Measurements from ENCODE around the gene TOE1.
A peak's percentile ranks its signal among the peaks of the same experiment; 100 is the strongest.

Gene TOE1

DNA sequence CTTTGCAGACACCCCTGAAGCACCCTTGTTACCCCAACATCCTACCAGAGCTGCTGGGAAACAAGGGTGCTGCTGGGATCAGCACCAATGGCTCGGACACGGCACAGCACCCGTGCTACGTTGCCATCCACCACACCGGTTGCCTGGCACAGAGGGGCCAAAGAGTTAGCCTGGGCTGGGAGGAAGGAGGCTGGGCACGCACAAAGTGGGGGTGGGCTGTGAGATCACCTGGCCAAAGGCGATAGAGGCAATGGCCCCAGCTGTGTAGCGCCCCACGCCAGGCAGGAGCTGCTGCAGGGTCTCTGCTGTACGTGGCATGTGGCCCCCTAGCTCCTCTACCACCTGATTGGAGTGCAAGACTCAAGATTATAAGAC is 7.6 kb upstream of the TOE1 start:
- H3K4me3 ChIP-seq (ENCODE audit: low read depth, low read length) = no peak overlapping the region
- TF ChIP-seq, protein P1, sequence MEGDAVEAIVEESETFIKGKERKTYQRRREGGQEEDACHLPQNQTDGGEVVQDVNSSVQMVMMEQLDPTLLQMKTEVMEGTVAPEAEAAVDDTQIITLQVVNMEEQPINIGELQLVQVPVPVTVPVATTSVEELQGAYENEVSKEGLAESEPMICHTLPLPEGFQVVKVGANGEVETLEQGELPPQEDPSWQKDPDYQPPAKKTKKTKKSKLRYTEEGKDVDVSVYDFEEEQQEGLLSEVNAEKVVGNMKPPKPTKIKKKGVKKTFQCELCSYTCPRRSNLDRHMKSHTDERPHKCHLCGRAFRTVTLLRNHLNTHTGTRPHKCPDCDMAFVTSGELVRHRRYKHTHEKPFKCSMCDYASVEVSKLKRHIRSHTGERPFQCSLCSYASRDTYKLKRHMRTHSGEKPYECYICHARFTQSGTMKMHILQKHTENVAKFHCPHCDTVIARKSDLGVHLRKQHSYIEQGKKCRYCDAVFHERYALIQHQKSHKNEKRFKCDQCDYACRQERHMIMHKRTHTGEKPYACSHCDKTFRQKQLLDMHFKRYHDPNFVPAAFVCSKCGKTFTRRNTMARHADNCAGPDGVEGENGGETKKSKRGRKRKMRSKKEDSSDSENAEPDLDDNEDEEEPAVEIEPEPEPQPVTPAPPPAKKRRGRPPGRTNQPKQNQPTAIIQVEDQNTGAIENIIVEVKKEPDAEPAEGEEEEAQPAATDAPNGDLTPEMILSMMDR (IDR thresholded peaks at IDR 0.05; ENCODE audit: low read depth, low read length) = no peak
- in situ Hi-C loops (cut with HindIII; ENCODE audit: low sequenced_read_pairs) = no loop called here
- DNase-seq (ENCODE audit: low read depth, low spot score) = no peak

DNA sequence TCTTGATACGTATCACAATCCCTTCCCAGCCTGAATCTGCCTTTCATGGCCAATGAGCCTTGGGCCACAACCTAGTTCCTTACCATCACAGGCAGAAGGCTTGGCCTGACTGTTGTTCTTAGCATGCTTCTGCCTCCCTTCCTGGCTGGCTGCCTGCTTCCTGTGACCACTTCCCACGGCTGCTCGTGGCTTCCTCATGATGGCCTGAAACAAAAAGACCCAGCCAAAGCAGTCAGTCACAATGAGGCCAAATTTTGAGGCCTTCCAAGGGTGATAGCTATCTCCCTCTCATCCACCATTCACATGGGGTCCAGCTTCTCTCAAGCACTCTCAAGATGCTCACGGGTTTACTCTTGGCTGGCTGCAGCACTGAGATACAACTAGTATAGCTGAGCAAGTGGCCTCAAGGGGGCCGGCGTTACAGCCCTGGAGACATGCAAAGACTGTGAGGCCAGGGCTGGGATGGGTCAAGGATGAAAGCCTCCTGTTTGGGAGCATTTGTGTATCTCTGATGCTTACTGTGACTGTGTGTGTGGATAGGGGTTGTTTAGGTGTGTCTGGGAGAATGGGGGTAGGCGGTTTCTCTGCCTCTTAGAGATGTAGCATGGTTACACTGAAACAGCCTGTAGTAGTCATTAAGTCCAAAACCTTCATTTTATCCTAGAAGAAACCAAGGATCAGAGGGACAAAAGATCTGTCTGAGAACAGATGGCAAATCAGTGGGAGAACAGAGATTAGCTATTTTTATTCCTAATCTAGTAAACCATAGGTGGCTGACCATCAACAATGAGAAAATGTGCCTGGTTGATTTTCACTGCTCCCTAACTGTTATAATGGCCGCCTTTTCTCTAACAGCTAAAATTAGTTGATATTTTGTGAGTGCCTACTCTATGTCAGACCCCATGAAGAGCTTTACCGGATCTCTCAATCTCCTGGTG is 5.4 kb upstream of the TOE1 start:
- in situ Hi-C loops (cut with HindIII; ENCODE audit: low sequenced_read_pairs) = no loop called here
- no peak overlapping the region for H3K4me3 ChIP-seq (ENCODE audit: low read depth, low read length)
- TF ChIP-seq, protein P1 (IDR thresholded peaks at IDR 0.05; ENCODE audit: low read depth, low read length) = no peak
- DNase-seq (ENCODE audit: low read depth, low spot score) = no peak

DNA sequence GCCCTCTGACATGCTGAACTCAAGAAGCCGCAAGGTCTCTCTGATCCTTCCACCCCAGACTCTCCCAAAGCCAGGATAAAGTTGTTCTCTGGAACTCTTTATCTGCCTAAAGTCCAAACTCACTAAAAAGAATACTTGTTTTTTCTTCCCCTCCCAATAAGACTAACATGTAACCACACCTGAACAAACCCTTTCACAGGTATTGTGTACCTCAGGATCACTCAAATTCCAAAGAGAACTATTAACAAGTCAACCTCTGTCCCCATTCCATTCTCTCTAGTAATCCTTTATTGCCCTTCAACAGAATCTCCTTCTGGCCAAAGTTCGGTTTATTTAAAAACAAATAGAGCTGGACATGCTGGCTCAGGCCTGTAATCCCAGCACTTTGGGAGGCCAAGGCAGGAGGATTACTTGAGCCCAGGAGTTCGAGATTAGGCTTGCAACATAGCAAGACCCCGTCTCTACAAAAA is 4.1 kb upstream of the TOE1 start:
- TF ChIP-seq, protein P1 (IDR thresholded peaks at IDR 0.05; ENCODE audit: low read depth, low read length) = no peak
- H3K4me3 ChIP-seq (ENCODE audit: low read depth, low read length) = no peak overlapping the region
- DNase-seq (ENCODE audit: low read depth, low spot score) = no peak
- in situ Hi-C loops (cut with HindIII; ENCODE audit: low sequenced_read_pairs) = no loop called here

DNA sequence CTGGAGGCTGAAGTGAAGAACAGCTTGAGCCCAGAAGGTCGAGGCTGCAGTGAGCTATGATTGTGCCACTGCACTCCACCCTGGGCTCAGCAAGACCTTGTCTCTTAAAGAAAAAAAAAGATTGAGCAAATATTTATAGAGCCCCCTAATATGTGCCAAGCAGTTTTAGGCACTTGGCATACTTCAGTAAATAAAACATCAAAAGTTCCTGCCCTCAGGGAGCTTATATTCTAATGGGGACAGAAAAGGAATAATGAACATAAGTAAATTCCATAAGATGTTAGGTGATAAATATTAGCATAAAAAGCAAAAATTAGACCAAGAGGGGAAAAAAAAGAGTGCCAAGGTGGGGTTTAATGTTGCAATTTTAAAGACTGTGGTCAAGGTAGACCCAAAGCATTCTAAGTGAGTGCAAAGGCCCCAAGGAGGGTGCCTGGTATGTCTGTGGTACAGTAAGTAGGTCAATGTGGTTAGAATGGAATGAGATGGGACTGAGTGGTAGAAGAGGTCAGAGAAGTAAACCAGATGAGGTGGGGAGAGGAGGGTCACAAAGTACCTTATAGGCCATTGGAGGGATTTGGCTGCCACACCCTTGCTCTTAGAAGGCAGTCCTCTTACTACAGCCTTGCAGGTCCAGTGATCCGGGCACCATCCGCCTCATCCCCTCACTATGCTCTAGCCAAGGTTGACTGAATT is 2.2 kb upstream of the TOE1 start:
- TF ChIP-seq, protein P1 (IDR thresholded peaks at IDR 0.05; ENCODE audit: low read depth, low read length) = no peak
- no peak for DNase-seq (ENCODE audit: low read depth, low spot score)
- no peak overlapping the region for H3K4me3 ChIP-seq (ENCODE audit: low read depth, low read length)
- in situ Hi-C loops (cut with HindIII; ENCODE audit: low sequenced_read_pairs) = no loop called here

DNA sequence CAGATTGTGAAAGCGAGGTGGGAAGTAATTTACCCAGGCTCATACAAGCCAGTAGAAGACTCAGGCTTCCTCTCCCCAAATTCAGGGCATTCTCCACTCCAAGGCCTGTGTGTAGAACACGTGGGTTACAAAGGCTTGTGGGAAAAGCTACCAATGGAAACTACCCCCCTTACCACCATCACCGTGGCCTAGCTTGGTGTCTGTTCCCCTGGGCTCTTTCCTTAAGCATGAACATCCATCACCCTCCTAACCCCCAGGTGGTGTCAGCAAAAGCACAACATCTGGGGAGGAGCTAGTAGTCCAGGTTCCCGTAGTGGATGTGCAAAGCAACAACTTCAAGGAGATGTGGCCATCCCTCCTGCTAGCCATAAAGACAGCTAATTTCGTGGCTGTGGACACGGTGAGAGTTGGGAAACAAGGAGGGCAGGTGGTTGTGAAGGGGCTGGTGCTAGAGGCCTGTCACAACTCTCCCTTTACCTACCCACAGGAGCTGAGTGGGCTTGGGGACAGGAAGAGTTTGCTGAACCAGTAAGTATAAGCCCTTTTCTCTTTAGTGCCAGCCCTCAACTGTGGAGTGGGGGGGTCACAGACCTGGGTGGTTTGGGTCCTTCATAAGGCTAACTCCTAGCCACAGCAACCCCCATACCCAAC is 971 bp downstream of the TOE1 start:
- no peak for DNase-seq (ENCODE audit: low read depth, low spot score)
- in situ Hi-C loops (cut with HindIII; ENCODE audit: low sequenced_read_pairs) = no loop called here
- H3K4me3 ChIP-seq (ENCODE audit: low read depth, low read length) = peak overlapping the region; percentile 89
- TF ChIP-seq, protein P1 (IDR thresholded peaks at IDR 0.05; ENCODE audit: low read depth, low read length) = no peak

DNA sequence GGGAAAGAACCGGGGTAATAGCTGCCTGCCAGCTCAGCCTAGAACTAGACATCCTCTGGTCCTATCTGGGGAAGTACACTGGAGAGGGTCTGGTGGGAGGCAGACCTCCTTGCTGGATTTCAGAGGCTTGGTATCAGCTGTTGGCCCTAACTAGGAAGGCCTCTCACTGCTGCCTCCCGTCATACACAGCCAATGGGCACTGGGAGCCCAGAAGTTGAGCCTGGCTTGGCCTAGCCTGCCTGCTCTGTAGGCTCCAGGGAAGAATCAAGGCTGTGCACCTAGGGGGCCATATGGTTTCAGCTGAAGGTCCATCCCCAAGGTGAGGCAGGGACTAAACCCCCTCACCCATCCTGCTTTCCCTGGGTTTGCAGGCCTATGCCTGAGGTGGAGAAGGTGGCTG is 4.5 kb downstream of the TOE1 start:
- no peak for DNase-seq (ENCODE audit: low read depth, low spot score)
- TF ChIP-seq, protein P1 (IDR thresholded peaks at IDR 0.05; ENCODE audit: low read depth, low read length) = no peak
- no peak overlapping the region for H3K4me3 ChIP-seq (ENCODE audit: low read depth, low read length)
- in situ Hi-C loops (cut with HindIII; ENCODE audit: low sequenced_read_pairs) = no loop called here
